HG03460 (cell line): Measurements from ENCODE around the gene NUDT14.

Source experiments
- ATAC-seq: cut with Tn5 transposase; IDR thresholded peaks from one replicate; pipeline ENCODE4 v1.9.1; 2021; ENCODE audit not compliant: unreplicated experiment

NUDT14 gene

DNA sequence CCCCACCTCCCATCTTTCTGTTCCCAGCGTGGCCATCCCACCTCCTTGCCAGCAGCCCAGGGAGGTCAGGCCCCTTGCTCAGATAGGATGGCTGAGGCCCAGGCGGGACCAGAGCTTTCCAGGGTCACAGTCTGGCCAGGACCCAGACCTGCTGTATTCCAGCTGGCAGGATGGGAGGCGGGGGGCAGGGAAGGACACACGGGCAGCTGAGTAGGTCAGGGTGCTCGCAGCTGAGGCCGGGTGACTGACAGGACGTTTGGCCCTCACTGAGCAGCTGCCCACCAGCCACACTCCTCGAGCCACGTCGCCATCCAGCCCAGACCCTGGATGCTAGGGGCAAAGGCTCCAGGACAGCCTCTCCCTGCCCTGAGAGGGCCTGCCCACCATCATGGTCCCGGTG, 4.0 kb downstream of the NUDT14 start:
- no peak for ATAC-seq

DNA sequence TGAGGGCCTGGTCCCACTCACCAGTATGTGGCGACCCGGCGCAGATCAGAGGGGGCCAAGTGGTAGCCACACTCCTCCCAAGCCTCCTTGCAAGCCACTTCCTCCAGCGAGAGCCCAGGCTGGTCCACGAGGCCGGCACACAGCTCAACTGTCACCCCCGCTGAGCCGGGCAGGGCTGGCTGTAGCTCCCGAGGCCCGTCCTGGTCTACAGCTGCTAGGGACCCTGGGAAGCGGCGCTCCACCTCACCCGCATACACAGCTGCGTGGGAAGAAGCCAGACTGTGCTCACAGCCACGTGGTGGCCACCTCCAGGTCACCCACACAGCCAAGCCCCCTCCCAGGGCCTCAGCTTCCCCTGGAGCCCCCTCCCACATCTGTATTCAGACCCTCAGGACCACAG, 4.6 kb downstream of the NUDT14 start:
- no peak for ATAC-seq

DNA sequence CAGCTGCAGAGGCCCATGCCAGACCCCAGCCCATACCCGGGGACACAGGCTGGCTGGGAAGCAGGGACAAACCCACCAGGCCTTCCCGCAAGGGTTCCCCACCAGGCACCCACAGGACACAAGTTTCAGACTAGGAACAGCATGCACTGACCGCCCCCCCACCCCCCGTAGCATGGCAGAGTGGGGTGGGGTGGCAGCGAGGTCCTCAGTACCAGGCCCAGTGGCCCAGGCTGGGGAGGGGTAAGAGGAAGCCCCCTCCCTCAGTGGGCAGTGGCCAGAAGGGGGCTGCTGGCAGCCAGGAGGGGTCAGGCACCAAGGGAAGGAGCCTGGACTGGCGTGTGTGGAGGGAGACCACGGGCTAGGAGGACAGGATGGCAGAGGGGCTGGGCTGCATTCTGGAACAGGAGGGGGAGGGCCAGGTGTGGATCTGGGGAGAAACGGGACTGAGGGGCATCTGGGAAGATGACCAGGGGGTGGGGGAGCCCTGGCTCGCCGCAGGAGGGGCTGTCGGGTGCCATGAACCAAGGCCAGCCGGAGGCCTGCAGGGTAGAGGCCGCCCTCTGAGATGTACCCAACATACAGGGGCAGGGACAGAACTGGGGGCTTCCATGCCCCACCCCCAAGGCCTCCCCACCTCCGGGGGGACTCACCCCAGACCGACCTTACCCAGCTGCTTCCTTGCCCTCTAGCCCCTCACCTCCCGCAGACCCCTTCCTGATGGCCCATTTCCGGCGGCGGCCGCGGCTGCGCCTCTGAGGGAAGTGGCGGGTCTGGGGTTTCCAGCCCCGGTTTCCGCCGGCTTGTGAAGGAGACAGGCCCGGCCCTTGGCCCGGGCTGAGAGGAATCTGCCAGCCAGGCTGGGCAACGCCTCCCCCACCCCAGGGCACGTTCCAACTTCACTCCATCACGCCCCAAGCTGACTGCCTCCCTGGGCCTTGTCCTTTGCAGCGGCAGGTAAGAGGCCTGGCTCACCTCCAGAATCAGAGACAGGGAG, 6.9 kb downstream of the NUDT14 start:
- no peak for ATAC-seq

- no peak for ATAC-seq
Observed at GRCh38 chr14:105173145-105173544, 8.0 kb downstream of the NUDT14 start.

DNA sequence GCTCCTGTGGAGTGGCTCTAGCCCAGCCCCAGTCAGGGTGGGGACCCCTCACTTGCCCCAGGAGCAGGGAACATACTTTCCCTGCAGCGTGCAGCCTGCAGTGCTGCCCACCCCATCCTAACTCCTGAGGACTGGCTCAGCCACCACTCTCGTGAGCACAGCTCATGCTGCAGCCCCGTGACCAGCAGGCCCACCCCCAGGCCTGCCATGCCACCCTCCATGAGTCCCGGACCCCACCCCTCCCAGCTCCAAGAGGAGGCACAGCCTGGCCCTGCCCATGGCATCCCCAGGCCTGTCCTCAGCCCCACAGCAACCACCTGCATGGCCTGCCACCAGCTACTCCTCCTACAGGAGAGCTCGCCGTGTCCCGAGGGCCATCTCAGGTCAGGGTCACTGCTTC, 8.6 kb downstream of the NUDT14 start:
- no peak for ATAC-seq

DNA sequence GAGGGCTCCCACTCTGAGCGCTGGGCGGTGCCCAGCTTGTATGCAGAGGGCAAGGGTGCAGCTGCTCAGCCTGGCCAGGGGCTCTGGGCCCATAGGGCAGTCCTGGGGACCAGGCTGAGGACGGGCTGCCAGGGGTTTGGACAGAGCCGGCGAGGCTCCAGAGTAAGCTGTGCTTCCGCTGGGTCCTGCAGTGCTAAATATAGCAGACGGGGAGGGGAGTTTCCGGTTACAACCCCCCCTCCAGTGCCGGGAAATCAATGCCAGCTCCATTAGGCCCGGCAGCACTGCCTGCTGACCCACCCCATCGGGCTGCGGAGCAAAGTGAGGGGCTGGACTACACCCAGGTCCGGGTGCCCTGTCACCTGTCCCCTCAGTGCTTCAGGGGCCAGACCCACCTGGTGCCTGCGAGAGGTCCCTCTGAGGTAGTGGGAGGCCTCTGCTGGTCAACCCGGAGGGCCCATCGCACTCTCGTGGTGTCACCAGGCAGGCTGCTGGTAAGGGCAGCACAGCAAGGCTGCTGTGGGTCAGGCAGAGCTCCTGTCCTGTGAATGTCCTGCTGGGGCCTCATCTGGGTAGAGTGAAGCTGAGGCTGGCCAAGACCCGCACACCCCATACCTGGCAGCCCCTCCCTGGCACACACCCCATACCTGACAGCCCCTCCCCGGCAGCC, 10.0 kb downstream of the NUDT14 start:
- no peak for ATAC-seq

DNA sequence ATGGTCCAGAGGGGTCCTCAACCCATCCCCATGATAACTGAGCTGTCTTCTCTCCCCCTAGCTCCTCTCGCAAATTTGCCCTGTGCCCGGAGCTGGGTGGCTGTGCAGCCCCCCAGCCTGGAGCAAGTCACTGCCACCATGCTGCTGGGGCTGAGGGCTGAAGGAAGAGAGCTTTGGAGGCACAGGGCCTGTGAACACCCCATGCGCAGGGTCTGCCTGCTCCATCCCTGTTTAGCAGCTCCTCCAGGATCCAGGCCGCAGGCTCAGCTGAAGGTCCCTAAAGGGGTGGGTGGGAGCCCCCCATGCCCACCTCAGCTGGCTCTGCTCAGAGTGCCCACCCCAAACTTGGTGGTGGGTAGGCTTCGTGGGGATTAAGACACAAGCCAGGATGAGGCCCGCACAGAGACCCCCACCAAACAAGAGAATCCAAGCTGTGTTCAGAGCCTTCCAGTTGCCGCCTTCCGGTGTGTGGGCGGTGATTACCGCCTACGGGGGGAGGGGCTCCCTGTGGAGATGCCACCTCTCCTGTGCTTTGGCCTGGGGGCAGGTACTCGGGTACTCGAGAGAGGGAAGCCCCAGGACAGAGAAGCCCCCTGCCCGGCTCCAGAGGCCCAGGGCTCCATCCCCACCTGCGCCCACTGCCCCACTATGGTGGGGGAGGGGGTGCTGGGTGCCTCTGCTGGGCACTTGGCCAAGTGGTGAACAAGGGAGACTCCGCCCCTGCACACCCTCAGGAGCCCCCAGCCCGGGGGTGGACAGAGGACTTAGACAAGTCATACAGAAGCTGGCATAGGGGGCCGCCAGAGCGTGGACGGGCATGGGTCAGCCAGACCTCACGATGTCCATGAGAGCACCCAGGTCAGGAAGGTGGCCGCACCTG, 11.1 kb downstream of the NUDT14 start:
- ATAC-seq, result no peak

DNA sequence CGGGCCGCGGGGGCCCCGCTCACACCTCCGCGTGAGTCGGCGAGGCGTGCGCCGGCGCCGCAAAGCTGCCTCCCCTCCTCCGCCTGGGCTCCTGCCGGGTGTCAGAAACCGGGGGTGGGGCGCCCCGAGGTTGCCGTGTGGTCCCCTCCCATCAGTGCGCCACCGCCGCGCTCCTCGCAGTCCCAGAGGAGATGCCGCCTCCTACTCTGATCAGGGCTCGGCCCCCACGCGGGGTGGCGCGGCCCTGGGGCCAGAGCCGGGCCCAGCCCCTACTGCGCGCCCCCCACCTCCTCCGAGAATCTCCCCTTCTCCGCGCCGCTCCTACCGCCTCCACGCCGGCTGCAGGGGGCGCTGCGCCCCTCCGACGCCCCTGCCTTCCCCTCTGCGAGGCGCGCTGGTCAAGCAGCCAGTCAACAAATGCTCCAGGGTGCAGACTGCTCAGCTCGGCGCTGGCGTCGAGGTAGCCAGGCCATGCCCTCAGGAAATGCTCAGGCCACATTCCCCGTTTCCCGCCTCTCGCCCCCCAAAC, 12.1 kb downstream of the NUDT14 start:
- no peak for ATAC-seq

GRCh38 chr14:105168496-105168978, 12.6 kb downstream of the NUDT14 start, which contains the start of gene JAG2:
JAG2 (minus strand) TSS chr14:105168776; CDS start chr14:105168420, 356 bp downstream.
- ATAC-seq, result no peak

DNA sequence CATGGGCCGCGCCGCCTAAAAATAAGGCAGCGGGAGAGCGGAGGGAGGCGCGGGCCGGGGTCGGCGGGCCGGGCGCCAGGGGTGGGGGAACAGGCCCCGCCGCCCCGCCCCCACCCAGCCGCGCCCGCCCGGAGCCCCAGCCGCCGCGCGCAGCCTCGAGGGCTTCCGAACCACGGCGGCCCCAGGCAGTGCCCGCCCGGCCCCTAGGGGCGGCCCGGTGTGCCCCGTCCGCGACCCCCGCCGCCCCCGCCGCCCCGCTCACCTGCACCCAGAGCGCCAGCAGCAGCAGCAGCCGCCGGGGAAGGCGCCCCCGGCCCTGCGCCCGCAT, 13.1 kb downstream of the NUDT14 start:
- no peak for ATAC-seq

DNA sequence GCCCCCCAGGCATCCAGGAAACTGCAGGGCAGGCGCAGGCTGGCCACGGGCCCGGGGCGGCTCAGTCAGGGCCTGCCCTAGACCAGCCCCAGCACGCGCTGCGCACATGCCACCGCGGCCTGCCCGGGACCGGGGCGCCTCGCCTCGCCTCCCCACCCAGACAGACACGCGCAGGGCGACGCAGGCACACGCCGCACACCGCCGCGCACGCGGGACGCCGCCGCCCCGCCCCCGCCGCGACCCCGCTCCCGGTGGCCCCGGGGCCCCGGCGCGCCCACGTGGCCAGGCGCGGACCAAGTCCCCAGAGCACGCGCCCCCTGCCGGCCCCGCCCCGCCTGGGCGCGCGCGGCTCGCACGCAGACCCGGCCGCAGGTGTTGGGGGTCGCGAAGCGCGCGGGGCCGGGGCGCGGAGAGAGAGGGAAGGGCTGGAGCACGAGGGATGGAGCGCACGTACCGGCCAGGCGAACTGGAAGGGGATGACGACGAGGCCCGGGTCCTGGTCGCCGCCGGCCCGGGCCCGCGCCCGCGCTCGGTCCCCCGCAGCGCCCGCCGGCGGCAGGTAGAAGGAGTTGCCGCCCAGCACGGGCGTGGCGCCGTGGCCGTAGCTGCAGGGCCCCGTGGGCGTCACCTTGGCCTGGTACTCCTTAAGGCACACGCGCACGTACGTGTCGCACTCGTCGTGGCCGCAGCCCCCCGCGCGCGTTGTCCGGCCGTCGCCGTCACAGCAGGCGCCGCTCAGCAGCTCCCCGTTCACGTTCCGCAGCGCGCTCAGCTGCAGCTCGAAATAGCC, 13.6 kb downstream of the NUDT14 start:
- no peak for ATAC-seq

- ATAC-seq, result no peak
Observed at GRCh38 chr14:105166571-105167302, 14.4 kb downstream of the NUDT14 start.

GRCh38 chr14:105165761-105166485, 15.2 kb downstream of the NUDT14 start:
- no peak for ATAC-seq

DNA sequence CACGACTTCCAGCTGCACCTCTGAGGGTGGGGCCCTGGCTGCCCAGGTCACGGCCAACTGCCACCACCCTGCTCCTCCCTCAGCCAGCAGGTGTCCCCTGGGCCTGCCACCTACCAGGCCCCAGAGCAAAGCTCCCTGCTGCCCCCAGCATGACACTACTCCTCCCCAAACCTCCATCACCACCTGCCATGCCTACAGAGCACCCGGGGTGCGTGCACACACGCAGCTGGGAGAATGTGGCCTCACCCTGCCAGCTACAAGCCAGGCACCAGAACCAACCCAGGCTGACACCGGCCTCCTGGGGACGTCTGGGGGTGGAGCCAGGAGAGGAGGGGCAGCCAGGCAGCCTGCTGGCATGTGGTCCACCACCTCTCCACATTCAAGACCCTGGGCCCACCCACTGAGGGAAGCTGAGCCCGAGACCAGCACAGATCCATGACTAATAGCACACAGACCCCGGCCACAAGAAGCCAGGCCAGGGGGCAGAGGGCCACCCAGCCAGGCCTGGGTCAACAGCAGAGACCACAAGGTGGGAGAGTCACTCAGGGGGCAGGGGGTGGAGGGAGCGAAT, 15.9 kb downstream of the NUDT14 start:
- no peak for ATAC-seq

DNA sequence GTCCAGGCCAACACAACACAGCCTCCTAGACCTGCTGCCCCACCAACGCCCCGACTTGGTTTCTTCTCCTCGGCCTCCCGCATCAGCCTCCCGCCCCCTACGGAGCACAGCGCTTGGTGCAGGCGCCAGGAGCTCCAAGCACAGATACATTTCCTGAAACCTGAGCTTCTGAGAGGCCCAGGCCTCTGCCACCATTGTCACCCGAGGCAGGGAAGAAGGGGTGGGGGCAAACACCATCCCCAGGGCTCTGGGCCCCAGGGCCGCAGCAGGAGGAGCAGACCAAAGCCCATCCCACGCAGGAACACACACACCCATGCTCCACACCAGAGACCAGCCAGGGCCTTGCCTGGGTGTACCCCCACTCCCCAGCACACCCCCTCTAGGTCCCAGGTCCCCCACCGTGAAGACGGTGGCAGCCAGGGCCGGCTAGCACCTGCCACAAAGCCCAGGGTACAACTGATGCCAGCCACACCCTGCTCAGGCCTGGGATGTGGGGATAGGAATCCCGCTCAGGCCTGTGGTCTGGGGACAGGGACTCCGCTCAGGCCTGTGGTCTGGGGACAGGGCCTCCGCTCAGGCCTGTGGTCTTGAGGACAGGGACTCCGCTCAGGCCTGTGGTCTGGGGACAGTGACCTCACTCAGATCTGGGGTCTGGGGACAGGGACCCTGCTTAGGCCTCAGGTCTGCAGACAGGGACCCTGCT, 17.9 kb downstream of the NUDT14 start:
- no peak for ATAC-seq

DNA sequence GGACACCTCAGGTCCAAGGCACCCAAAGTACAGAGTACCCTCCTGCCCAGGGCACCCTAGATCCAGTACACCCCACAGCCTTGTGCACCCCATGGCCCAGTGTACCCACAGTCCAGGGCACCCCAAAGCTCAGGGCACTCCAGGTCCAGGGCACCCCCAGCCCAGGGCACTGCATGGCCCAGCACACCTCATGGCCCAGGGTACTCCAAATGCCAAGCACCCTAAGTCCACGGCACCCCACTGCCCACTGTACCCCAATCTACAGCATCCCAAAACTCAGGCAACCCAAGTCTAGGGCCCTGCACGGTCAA, 18.5 kb downstream of the NUDT14 start:
- ATAC-seq, result no peak

- no peak for ATAC-seq
Observed at GRCh38 chr14:105161964-105162668, 19.0 kb downstream of the NUDT14 start.
